PFSK-1 (cell line): ENCODE measurements around the gene TARBP1.

ENCODE experiments used
- FOXP2 ChIP-seq: optimal IDR thresholded peaks from 2 replicates; pipeline ENCODE3; 2011; ENCODE audit warnings: borderline replicate concordance, control low read depth, inconsistent platforms; ENCODE audit not compliant: insufficient read depth; ENCODE audit errors: extremely low read length, extremely low read depth
- POLR2AphosphoS5 ChIP-seq: IDR thresholded peaks from 2 replicates; pipeline ENCODE4 v1.6.1; 2012; ENCODE audit warnings: low read depth, mild to moderate bottlenecking, control low read depth, low read length, moderate library complexity
- SIN3A ChIP-seq: IDR thresholded peaks from 2 replicates; pipeline ENCODE4 v1.6.1; 2012; ENCODE audit warnings: mild to moderate bottlenecking, low read length, moderate library complexity, borderline replicate concordance; ENCODE audit not compliant: insufficient read depth
- TAF1 ChIP-seq: IDR thresholded peaks from 2 replicates; pipeline ENCODE4 v1.6.1; 2012; ENCODE audit warnings: low read length, control low read depth, borderline replicate concordance; ENCODE audit not compliant: insufficient read depth
- TF ChIP-seq, protein P1 (sequence below), 2 experiments: IDR thresholded peaks; 2 replicates each; pipeline versions ENCODE4 v1.6.1 to v1.8.0; 2011 to 2012; ENCODE audit warnings: low read depth in 2 of 2, low read length in 2 of 2, control low read depth in 1 of 2, inconsistent platforms in 1 of 2, mild to moderate bottlenecking in 1 of 2, moderate library complexity in 1 of 2; ENCODE audit not compliant: insufficient read depth in 1 of 2

The TARBP1 gene

DNA sequence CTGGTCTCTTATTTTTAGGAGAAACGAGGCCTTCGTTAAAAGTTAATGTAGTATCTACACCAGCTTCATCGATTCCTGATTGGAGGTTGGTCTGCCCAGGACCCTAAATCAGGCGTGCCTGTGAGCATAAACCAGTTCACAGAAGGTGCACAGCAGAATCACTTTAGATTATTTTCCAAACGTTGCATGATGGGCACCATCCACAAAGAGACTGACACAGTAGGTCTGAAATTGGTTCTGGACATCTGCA is 256 bp upstream of the TARBP1 start:
- TF ChIP-seq, protein P1, sequence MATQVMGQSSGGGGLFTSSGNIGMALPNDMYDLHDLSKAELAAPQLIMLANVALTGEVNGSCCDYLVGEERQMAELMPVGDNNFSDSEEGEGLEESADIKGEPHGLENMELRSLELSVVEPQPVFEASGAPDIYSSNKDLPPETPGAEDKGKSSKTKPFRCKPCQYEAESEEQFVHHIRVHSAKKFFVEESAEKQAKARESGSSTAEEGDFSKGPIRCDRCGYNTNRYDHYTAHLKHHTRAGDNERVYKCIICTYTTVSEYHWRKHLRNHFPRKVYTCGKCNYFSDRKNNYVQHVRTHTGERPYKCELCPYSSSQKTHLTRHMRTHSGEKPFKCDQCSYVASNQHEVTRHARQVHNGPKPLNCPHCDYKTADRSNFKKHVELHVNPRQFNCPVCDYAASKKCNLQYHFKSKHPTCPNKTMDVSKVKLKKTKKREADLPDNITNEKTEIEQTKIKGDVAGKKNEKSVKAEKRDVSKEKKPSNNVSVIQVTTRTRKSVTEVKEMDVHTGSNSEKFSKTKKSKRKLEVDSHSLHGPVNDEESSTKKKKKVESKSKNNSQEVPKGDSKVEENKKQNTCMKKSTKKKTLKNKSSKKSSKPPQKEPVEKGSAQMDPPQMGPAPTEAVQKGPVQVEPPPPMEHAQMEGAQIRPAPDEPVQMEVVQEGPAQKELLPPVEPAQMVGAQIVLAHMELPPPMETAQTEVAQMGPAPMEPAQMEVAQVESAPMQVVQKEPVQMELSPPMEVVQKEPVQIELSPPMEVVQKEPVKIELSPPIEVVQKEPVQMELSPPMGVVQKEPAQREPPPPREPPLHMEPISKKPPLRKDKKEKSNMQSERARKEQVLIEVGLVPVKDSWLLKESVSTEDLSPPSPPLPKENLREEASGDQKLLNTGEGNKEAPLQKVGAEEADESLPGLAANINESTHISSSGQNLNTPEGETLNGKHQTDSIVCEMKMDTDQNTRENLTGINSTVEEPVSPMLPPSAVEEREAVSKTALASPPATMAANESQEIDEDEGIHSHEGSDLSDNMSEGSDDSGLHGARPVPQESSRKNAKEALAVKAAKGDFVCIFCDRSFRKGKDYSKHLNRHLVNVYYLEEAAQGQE (IDR thresholded peaks at IDR 0.05; ENCODE audit: insufficient read depth in 1 of 2, low read depth in 2 of 2, low read length in 2 of 2), result no peak
- TF ChIP-seq TAF1, result no peak
- no peak for TF ChIP-seq FOXP2
- TF ChIP-seq SIN3A, result no peak
- TF ChIP-seq POLR2AphosphoS5, result no peak

DNA sequence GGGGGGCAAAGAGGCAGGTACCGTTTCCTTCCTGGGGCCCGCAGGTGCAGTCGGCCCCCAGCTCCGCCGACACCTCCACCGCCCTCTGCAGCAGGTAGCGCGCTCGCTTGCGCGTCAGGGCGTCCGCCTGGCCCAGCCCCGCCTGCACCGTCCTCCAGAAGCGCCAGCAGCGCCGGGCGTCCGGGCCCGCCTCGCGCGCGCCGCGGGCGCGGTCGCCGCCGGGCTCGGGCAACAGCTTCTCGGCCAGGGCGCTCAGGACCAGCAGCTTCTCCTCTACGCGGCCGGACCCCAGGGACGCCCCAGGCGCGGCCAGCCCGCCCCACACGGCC is 863 bp downstream of the TARBP1 start:
- TF ChIP-seq SIN3A (no peak), TAF1 (no peak), FOXP2 (no peak), POLR2AphosphoS5 (no peak)
- TF ChIP-seq, protein P1 (IDR thresholded peaks at IDR 0.05; ENCODE audit: insufficient read depth in 1 of 2, low read depth in 2 of 2, low read length in 2 of 2), result no peak

DNA sequence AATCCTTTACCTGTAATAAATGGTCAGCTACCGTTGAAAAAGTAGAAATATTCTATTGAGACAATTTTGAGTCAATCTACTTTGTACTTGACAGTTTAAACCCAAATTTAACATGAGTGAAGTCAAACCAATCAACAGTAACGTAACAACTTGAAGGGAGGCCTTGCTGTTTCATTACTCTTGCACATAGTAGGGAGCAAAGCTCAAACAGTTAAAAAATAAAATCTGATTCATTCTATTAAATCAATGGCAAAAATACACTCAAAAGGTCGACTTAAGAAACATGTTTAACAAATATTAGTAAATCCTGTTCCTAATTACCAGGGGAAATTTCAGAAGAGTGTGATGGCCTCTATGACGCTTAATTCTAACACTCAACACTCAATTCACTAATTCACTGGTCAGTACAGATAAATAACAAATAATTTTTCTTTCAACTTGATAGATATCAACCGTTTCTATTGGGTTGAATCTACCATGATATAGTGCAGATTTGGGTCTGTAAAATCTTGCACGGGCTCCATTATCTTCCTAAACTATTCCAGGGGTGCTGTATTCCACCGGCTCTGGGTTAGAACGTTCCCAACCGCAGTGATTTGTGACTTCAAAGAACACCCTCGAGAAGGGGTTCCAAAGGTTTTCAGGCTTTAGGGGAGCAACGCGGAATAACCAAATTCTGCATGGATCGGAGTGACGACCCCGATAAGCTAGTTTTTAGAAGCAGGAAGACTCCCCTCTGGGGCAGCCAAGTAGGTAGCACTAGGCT is 1.4 kb downstream of the TARBP1 start:
- TF ChIP-seq, protein P1 (IDR thresholded peaks at IDR 0.05; ENCODE audit: insufficient read depth in 1 of 2, low read depth in 2 of 2, low read length in 2 of 2), result no peak
- TF ChIP-seq FOXP2, result no peak
- TF ChIP-seq POLR2AphosphoS5, result no peak
- no peak for TF ChIP-seq TAF1
- no peak for TF ChIP-seq SIN3A

DNA sequence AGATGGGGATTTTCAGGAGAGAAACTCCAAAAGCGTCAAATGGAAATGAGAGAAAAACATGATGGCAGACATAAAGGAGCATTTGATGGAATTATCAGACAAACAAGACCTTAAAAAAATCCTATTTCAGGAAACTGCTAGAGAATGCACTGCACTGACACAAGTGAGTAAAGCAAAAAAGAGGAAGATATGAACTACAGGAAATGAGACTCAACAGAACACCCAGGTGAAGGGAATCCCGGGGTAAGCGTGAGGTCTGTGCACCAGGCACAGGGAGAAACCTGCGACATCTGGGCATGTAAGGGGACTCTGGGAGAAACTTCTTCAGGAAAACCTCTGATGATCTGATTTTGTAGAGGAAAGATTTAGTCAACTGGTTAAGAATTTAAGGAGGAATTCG is 2.8 kb downstream of the TARBP1 start:
- TF ChIP-seq SIN3A (no peak), FOXP2 (no peak), TAF1 (no peak), POLR2AphosphoS5 (no peak)
- TF ChIP-seq, protein P1 (IDR thresholded peaks at IDR 0.05; ENCODE audit: insufficient read depth in 1 of 2, low read depth in 2 of 2, low read length in 2 of 2), result no peak
